ENCODE results near the gene CERS4.

Gene CERS4

DNA sequence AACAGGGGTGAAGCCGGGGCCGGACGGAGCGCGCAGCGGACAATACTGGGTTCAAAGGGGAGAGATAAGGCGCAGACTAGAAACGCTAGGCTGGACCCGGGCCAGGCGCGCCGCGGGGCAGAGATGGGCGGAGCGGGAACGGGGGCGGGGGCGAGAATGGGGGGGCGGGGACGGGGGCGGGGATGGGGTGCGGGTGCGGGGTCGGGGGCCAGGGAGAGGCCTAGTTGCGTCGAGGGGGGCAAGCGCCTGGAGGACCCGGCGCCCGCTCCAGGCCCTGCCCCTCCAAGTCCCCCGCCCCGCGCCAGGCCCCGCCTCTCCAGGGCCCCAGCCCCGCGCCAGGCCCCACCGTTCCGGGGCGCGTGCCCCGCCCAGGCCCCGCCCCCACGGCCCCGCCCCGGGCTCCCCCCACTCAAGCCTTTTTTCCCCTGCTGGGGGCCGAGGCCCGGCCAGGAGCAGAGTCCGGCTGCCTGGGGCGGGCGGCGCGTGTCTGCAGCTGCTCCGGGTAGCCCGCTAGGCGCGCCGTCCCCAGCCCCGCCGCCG is at the start of gene CERS4:
TSS of gene CERS4 (plus strand) at position 449 of the 540 bp plus-strand sequence. CDS start 41,707 bp downstream, outside the sequence.
- no peak for TF ChIP-seq CTCF (IDR thresholded peaks at IDR 0.05)
- no peak for TF ChIP-seq ZFX (IDR thresholded peaks at IDR 0.05; ENCODE audit: borderline replicate concordance)
- H3K27ac ChIP-seq = no peak within 1 kb of the TSS

DNA sequence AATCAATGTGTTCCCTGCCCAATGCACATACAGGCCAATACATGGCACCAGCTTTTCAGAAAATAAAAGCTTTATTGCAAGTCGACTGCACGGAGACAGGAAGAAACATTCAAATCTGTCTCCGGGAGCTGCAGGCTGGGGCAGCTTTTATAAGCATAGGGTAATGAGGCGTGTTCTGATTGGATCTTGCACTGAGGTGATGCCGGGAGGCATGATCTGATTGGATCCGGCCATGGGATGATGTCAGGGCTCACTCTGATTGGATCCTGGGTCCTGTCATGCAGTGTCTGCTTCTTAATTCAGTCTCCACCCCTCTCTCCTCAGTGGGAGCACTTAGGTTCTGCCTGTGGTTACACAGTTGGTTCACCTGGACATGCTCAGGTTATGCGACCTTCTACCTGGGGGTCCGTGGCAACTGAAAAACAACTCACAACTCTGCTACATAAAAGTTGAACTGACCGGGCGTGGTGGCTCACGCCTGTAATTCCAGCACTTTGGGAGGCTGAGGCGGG is 48.0 kb upstream of the CERS4 start:
- peak overlapping the region; percentile 92 for H3K27ac ChIP-seq
- no peak for TF ChIP-seq ZFX (IDR thresholded peaks at IDR 0.05; ENCODE audit: borderline replicate concordance)
- TF ChIP-seq CTCF (IDR thresholded peaks at IDR 0.05) = no peak

- TF ChIP-seq CTCF (IDR thresholded peaks at IDR 0.05) = no peak
- no peak for TF ChIP-seq ZFX (IDR thresholded peaks at IDR 0.05; ENCODE audit: borderline replicate concordance)
- peak overlapping the region; percentile 92 for H3K27ac ChIP-seq
Observed at GRCh38 chr19:8163759-8164158, 45.4 kb upstream of the CERS4 start.

DNA sequence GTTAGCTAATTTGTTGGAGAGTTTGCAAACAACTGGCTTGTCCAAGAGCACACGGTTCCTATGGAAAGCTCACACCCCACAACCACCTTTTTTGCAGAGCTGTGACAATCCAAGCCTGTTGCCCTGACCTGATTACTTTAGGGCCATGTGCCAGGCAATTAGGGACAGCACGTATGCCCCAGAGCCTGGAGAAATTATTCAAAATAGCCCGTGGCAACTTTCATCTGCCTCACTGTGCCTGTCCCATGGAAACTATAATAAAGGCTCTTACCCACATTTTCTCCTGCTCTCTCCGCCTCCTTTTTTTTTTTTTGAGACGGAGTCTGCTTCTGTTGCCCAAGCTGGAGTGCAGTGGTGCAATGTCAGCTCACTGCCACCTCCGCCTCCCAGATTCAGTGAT is 41.2 kb upstream of the CERS4 start:
- no peak overlapping the region for H3K27ac ChIP-seq
- TF ChIP-seq CTCF (IDR thresholded peaks at IDR 0.05) = no peak
- TF ChIP-seq ZFX (IDR thresholded peaks at IDR 0.05; ENCODE audit: borderline replicate concordance) = no peak

DNA sequence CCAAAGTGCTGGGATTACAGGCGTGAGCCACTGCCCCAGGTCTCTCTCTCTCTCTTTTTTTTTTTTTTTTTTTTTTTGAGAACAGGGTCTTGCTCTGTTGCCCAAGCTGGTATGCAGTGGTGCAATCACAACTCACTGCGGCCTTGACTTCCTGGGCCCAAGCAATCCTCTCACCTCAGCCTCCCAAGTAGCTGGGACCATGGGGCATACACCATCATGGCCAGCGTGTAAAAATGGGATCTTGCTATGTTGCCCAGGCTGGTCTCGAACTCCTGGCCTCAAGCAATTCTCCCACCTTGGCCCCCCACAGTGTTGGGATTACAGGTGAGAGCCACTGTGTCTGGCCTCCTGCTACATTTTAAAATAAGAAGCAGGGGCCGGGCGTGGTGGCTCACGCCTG is 40.6 kb upstream of the CERS4 start:
- TF ChIP-seq CTCF (IDR thresholded peaks at IDR 0.05) = no peak
- no peak for TF ChIP-seq ZFX (IDR thresholded peaks at IDR 0.05; ENCODE audit: borderline replicate concordance)
- H3K27ac ChIP-seq = no peak overlapping the region

DNA sequence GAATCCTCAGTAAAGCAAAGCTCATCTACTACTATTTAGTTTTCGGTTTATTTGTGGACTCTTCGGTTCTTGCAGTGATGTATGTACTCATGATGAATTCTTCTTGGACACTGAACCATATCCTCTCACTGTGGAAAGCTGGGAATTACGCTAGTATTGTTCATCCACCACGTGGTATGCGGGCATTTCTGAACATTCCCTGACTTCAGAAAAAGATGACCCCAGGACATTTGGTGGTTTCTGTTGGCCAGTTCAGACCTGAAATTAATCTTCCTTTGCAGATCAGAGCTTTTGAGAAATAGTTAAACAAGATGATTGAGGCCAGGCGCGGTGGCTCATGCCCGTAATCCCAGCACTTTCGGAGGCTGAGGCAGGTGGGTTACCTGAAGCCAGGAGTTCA is 34.5 kb upstream of the CERS4 start:
- no peak for TF ChIP-seq ZFX (IDR thresholded peaks at IDR 0.05; ENCODE audit: borderline replicate concordance)
- no peak for TF ChIP-seq CTCF (IDR thresholded peaks at IDR 0.05)
- H3K27ac ChIP-seq = no peak overlapping the region

DNA sequence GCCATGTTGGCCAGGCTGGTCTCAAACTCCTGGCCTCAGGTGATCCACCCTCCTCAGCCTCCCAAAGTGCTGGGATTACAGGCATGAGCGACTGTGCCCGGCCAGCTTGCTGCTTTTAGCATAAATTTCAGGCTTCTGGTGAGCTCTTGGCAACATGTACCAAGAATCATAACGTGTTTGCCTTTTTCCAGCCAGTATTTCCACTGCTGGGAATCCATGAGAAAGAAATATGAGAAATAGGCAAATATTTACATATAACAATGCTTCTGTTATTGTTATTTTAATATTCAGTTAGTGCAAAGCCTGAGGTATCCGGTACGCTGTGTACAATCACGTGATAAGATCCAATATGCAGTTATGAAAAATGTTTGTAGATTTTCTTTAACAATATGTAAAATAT is 29.2 kb upstream of the CERS4 start:
- TF ChIP-seq ZFX (IDR thresholded peaks at IDR 0.05; ENCODE audit: borderline replicate concordance) (no peak), CTCF (IDR thresholded peaks at IDR 0.05) (no peak)

More for the DNA sequence above, 29.2 kb upstream of the CERS4 start:
- peak overlapping the region; percentile 69 for H3K27ac ChIP-seq
